Fibroblast of lung (primary cell): ENCODE measurements around the gene LCE1A. TPM values are rescaled to one million over a fixed set of nuclear protein-coding genes. Genes with fewer than 3 reads are reported as not detected.
A peak's percentile ranks its signal among the peaks of the same experiment; 100 is the strongest.

Experiments
- DNase-seq, 2 donors: peaks; one replicate each; pipeline versions ENCODE4 v3.0.0 to v3.0.0-alpha.2; 2010; ENCODE audit warnings: low read depth in 2 of 2
- H2AFZ ChIP-seq: 2 replicates; pipeline ENCODE4 v1.5.1; 2012; ENCODE audit warnings: low read length, control low read depth, inconsistent platforms
- H3K27ac ChIP-seq: 2 replicates; pipeline ENCODE4 v1.5.1; 2011; ENCODE audit warnings: low read length, control low read depth; ENCODE audit not compliant: insufficient read depth
- H3K27me3 ChIP-seq: 2 replicates; pipeline ENCODE4 v1.5.1; 2011; ENCODE audit warnings: mild to moderate bottlenecking, low read length; ENCODE audit not compliant: control insufficient read depth, insufficient read depth
- H3K36me3 ChIP-seq: 2 replicates; pipeline ENCODE4 v1.5.1; 2011; ENCODE audit warnings: low read length; ENCODE audit not compliant: control insufficient read depth, insufficient read depth
- H3K4me1 ChIP-seq: 2 replicates; pipeline ENCODE4 v1.5.1; 2011; ENCODE audit warnings: low read length; ENCODE audit not compliant: control insufficient read depth, insufficient read depth; ENCODE audit errors: extremely low read depth
- H3K4me2 ChIP-seq: 2 replicates; pipeline ENCODE4 v1.5.1; 2011; ENCODE audit warnings: low read length, control low read depth; ENCODE audit not compliant: insufficient read depth; ENCODE audit errors: extremely low read depth
- H3K4me3 ChIP-seq, 4 experiments: fragments of 200-600 bp in 1 of 4; sonication (generic) in 1 of 4; replicated peaks in 1 of 4; 2 replicates each; pipeline ENCODE4 v1.5.1; 2011 to 2016; ENCODE audit warnings: low read length in 4 of 4, low read depth in 3 of 4, mild to moderate bottlenecking in 3 of 4, control low read depth in 2 of 4, inconsistent platforms in 1 of 4, mixed read lengths in 1 of 4; ENCODE audit not compliant: insufficient read depth in 1 of 4; ENCODE audit errors: control extremely low read depth in 1 of 4
- H3K79me2 ChIP-seq: 2 replicates; pipeline ENCODE4 v1.5.1; 2012; ENCODE audit warnings: mild to moderate bottlenecking, low read length, inconsistent platforms; ENCODE audit not compliant: control insufficient read depth, insufficient read depth
- H3K9ac ChIP-seq: 2 replicates; pipeline ENCODE4 v1.5.1; 2011; ENCODE audit warnings: mild to moderate bottlenecking, low read length, control low read depth; ENCODE audit not compliant: insufficient read depth
- H3K9me3 ChIP-seq: 2 replicates; pipeline ENCODE4 v1.5.1; 2012; ENCODE audit warnings: low read depth, low read length; ENCODE audit not compliant: control insufficient read depth, insufficient read depth
- H4K20me1 ChIP-seq: 2 replicates; pipeline ENCODE4 v1.5.1; 2011; ENCODE audit warnings: low read length; ENCODE audit not compliant: control insufficient read depth, insufficient read depth; ENCODE audit errors: extremely low read depth
- CTCF ChIP-seq, 2 donors: IDR thresholded peaks in 1 of 2; conservative IDR thresholded peaks in 1 of 2; 1 replicate in 1 of 2; 2 replicates in 1 of 2; pipeline ENCODE4 v1.5.1; 2011 to 2012; ENCODE audit warnings: low read length in 2 of 2, control low read depth in 1 of 2, inconsistent platforms in 1 of 2, low read depth in 1 of 2, mild to moderate bottlenecking in 1 of 2
- EZH2 ChIP-seq: IDR thresholded peaks from 2 replicates; pipeline ENCODE4 v1.5.1; 2012; ENCODE audit warnings: low read length, control low read depth, mild to moderate bottlenecking; ENCODE audit errors: missing control alignments
- polyA minus RNA-seq: library from RNA; depleted of rRNA, polyadenylated mRNA; stranded (reverse); fragments of >200 nt; gene quantifications from 2 replicates; pipeline ENCODE4 v1.2.3, GENCODE V29; 2011; ENCODE audit warnings: low replicate concordance
- polyA plus RNA-seq, 2 donors: library from polyadenylated mRNA; depleted of rRNA in 1 of 2; stranded (reverse) in 1 of 2; unstranded in 1 of 2; fragments of >200 nt; gene quantifications; 2 replicates each; pipeline ENCODE4 v1.2.1, GENCODE V29; 2011 to 2012; ENCODE audit warnings: missing spikeins in 1 of 2
- total RNA-seq: library from RNA; depleted of rRNA; stranded (reverse); fragments of >200 nt; gene quantifications from 2 replicates; pipeline ENCODE4 v1.2.1, GENCODE V29; 2014

LCE1A gene
- total RNA-seq = not detected in 2 replicates
- not detected in 2 replicates for polyA plus RNA-seq
- polyA plus RNA-seq (2012) = not detected in 2 replicates
- not detected in 2 replicates for polyA minus RNA-seq

- peaks cover 2% of the 10 kb centered on the region for H3K27me3 ChIP-seq
- H3K79me2 ChIP-seq = no peaks in the 10 kb centered on the region
- no peaks in the 10 kb centered on the region for H3K36me3 ChIP-seq
- no peaks in the 10 kb centered on the region for H4K20me1 ChIP-seq
- H3K4me3 ChIP-seq = no peak within 1 kb of the TSS
- TF ChIP-seq CTCF (conservative IDR thresholded peaks at IDR 0.05 in 1 of 2, IDR thresholded peaks at IDR 0.05 in 1 of 2; ENCODE audit: low read depth in 1 of 2, low read length in 2 of 2) = no peak
- no peak for TF ChIP-seq EZH2
- H3K27ac ChIP-seq = no peak within 1 kb of the TSS
- H3K4me2 ChIP-seq = no peak within 1 kb of the TSS
- no peak within 1 kb of the TSS for H2AFZ ChIP-seq
- no peak within 1 kb of the TSS for H3K9ac ChIP-seq
- no peaks in the 10 kb centered on the region for H3K4me1 ChIP-seq
- DNase-seq = no peak
- no peaks in the 10 kb centered on the region for H3K9me3 ChIP-seq
Observed at GRCh38 chr1:152827173-152827572, at the start of gene LCE1A. LCE1A (plus strand) TSS chr1:152827473; CDS start chr1:152827473, 0 bp downstream.

- no peaks in the 10 kb centered on the region for H4K20me1 ChIP-seq
- H3K27me3 ChIP-seq = no peaks in the 10 kb centered on the region
- H3K4me3 ChIP-seq = no peak overlapping the region
- no peaks in the 10 kb centered on the region for H3K9me3 ChIP-seq
- H3K27ac ChIP-seq = no peak overlapping the region
- no peak overlapping the region for H3K4me2 ChIP-seq
- no peak for TF ChIP-seq EZH2
- peak; percentile 17 to 24 for TF ChIP-seq CTCF (conservative IDR thresholded peaks at IDR 0.05 in 1 of 2, IDR thresholded peaks at IDR 0.05 in 1 of 2; ENCODE audit: low read depth in 1 of 2, low read length in 2 of 2)
- H3K36me3 ChIP-seq = no peaks in the 10 kb centered on the region
- H3K9ac ChIP-seq = no peak overlapping the region
- H2AFZ ChIP-seq = no peak overlapping the region
- no peak for DNase-seq
- no peaks in the 10 kb centered on the region for H3K4me1 ChIP-seq
- H3K79me2 ChIP-seq = no peaks in the 10 kb centered on the region
Observed at GRCh38 chr1:152777510-152778137, 49.6 kb upstream of the LCE1A start.

- Histone ChIP-seq H3K9me3 (no peaks in the 10 kb centered on the region), H3K36me3 (no peaks in the 10 kb centered on the region), H3K79me2 (no peaks in the 10 kb centered on the region), H3K27me3 (no peaks in the 10 kb centered on the region), H3K4me3 (no peak overlapping the region), H3K4me1 (peaks cover 2% of the 10 kb centered on the region), H3K4me2 (no peak overlapping the region), H4K20me1 (no peaks in the 10 kb centered on the region), H3K9ac (no peak overlapping the region), H2AFZ (no peak overlapping the region), H3K27ac (no peak overlapping the region)
- TF ChIP-seq EZH2 = no peak
- no peak for TF ChIP-seq CTCF (conservative IDR thresholded peaks at IDR 0.05 in 1 of 2, IDR thresholded peaks at IDR 0.05 in 1 of 2; ENCODE audit: low read depth in 1 of 2, low read length in 2 of 2)
- no peak for DNase-seq
Observed at GRCh38 chr1:152783095-152783494, 44.2 kb upstream of the LCE1A start.
